GM20431 (cell line): ENCODE data around the gene DPH7.
"Not testable (repeated sequence)": the region's sequence is repeated elsewhere in the genome, so short reads cannot be mapped to it uniquely, and the experiment has no call there.

Experiments used
- in situ Hi-C: fragments of 300-500 bp; cut with MseI, MboI; formaldehyde crosslinking; loops from one replicate; pipeline ENCODE4 v1.15.0; 2020; ENCODE audit warnings: low sequenced_read_pairs; ENCODE audit not compliant: unreplicated experiment

DPH7 gene

GRCh38 chr9:137607141-137607857, 28.6 kb upstream of the DPH7 start:
- in situ Hi-C loops = no loop called here

GRCh38 chr9:137606734-137607138, 28.0 kb upstream of the DPH7 start:
- in situ Hi-C loops = no loop called here

GRCh38 chr9:137606005-137606621, 27.4 kb upstream of the DPH7 start:
- in situ Hi-C loops = no loop called here

GRCh38 chr9:137605121-137606004, 26.6 kb upstream of the DPH7 start, which contains the start of gene ARRDC1:
Gene ARRDC1, plus strand, starts transcription at chr9:137605686. Its CDS starts 32 bp downstream, at chr9:137605718.
- in situ Hi-C loops = no loop called here

- in situ Hi-C loops = no loop called here
Observed at GRCh38 chr9:137604345-137605086, 25.8 kb upstream of the DPH7 start.

GRCh38 chr9:137603879-137604278, 25.2 kb upstream of the DPH7 start:
- in situ Hi-C loops = no loop called here

GRCh38 chr9:137602661-137603060, 23.9 kb upstream of the DPH7 start:
- in situ Hi-C loops = no loop called here

GRCh38 chr9:137598943-137599342, 20.2 kb upstream of the DPH7 start:
- in situ Hi-C loops = no loop called here

GRCh38 chr9:137596577-137596976, 17.9 kb upstream of the DPH7 start:
- in situ Hi-C loops = not testable (repeated sequence)

- in situ Hi-C loops = no loop called here
Observed at GRCh38 chr9:137593176-137593575, 14.5 kb upstream of the DPH7 start.

GRCh38 chr9:137592767-137593166, 14.0 kb upstream of the DPH7 start:
- in situ Hi-C loops = no loop called here

- in situ Hi-C loops = no loop called here
Observed at GRCh38 chr9:137590469-137591383, 12.0 kb upstream of the DPH7 start, which contains the start of gene ZMYND19. Gene ZMYND19, minus strand, starts transcription at chr9:137590512. Its CDS starts 249 bp downstream, at chr9:137590263.

GRCh38 chr9:137590123-137590468, 11.4 kb upstream of the DPH7 start:
- in situ Hi-C loops = no loop called here

- in situ Hi-C loops = no loop called here
Observed at GRCh38 chr9:137589441-137590122, 10.9 kb upstream of the DPH7 start.

- in situ Hi-C loops = no loop called here
Observed at GRCh38 chr9:137588891-137589290, 10.2 kb upstream of the DPH7 start.

GRCh38 chr9:137588311-137588710, 9.6 kb upstream of the DPH7 start:
- in situ Hi-C loops = no loop called here

GRCh38 chr9:137586854-137587253, 8.1 kb upstream of the DPH7 start:
- in situ Hi-C loops = no loop called here

- in situ Hi-C loops = no loop called here
Observed at GRCh38 chr9:137583957-137584356, 5.2 kb upstream of the DPH7 start.

GRCh38 chr9:137583347-137583746, 4.6 kb upstream of the DPH7 start:
- in situ Hi-C loops = no loop called here
